Activated CD8-positive, alpha-beta memory T cell treated with anti-CD3 and anti-CD28 coated beads for 1 hour (primary cell): ENCODE data around the gene DHFR.
"Not testable (repeated sequence)": the region's sequence is repeated elsewhere in the genome, so short reads cannot be mapped to it uniquely, and the experiment has no call there.

Experiments
- DNase-seq, 2 donors: peaks; one replicate each; pipeline ENCODE4 v3.0.0-alpha.2; 2020; ENCODE audit warnings: low read depth in 1 of 2; ENCODE audit errors: extremely low read depth in 1 of 2

The DHFR gene

DNA sequence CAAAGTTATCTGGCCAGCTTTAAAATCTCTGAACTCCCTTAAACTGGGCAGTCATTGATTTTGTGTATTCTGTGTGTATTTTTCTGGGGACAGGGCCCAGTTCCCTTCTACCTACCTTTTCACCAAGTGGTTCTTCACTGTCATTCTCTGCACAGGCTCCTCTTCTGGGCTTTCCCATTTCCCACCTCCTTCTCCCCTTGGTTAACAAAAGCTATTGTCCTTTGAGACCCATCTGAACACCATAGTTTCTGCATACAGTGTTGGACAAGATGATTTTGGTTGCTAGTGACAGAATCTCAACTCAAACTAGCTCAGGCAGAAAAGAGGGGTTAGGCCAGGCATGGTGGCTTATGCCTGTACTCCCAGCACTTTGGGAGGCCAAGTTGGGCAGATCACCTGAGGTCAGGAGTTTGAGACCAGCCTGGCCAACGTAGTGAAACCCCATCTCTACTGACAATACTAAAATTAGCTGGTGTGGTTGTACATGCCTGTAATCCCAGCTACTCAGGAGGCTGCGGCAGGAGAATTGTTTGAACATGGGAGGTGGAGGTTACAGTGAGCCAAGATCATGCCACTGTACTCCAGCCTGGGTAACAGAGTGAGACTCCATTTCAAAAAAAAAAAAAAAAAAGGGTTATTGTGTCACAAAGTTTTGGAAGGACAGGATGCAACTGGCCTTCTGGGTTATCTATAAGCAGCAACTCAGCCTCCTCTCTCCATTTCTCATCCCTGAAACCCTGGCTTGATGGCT lies 53.7 kb downstream of the DHFR start:
- no peak for DNase-seq

DNA sequence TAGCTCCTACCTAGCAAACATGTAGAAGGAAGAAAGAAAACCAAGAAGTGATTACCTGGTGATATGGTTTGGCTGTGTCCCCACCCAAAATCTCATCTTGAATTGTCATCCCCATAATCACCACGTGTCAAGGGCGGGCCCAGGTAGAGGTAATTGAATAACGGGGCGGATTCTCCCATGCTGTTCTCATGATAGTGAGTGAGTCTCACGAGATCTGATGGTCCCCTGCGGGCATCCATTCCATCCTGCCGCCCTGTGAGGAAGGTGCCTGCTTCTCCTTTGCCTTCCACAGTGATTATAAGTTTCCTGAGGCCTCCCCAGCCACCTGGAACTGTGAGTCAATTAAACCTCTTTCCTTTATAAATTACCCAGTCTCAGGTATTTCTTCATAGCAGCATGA lies 57.3 kb downstream of the DHFR start:
- DNase-seq = no peak

DNA sequence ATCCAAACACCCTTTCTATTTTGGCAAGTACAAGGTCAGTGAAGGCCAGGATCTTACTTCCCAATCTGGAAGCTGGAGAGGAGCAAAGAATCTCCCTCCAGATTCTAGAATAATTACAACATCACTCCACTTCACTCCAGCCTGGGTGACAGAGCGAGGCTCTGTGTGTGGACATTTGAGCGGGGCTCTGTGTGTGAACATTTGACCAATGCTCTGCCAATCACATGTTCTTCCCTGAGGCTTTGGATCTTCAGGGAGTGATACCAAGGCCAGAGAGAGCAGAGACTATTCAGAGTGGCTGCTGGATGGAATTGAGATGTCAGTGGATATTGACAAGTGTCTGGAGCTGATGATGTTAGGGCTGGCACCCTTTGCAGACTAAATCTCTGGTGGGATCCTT lies 60.0 kb downstream of the DHFR start:
- DNase-seq = no peak

DNA sequence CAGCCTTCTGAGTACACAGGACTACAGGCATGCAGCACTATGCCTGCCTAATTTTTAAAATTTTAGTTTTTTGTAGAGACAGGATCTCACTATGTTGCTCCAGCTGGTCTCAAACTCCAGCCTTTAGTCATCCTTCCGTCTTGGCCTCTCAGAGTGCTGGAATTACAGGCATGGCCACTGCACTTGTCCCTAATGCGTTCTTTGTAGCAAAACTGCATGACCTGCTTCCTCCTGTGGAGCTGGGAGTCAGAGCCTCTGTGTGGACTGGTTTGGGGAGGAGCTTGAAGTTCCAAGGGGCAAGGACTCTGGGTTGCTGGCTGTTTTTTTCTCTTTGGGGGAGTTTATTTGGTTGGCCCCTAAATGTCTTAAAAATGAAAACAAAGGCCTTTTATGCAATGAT lies 62.0 kb downstream of the DHFR start:
- DNase-seq = no peak

DNA sequence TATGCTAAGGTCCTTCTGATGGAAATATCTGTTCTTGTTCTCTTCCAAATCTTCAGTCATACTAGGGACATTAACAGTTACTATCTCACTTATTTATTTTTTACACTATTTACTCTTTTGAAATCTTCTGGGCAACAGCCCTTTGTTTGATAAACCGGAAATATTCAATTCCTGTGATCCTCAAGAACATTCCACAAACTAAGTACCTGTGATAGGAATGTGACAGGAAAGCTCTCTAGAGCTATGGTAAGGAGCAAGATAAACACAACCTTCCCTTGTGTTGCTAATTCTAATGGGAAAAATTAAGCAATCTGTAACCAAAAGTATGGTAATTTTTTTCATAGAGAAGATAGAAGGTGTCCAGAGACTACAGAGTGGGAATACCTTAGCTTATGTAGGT lies 62.7 kb downstream of the DHFR start:
- DNase-seq = no peak

DNA sequence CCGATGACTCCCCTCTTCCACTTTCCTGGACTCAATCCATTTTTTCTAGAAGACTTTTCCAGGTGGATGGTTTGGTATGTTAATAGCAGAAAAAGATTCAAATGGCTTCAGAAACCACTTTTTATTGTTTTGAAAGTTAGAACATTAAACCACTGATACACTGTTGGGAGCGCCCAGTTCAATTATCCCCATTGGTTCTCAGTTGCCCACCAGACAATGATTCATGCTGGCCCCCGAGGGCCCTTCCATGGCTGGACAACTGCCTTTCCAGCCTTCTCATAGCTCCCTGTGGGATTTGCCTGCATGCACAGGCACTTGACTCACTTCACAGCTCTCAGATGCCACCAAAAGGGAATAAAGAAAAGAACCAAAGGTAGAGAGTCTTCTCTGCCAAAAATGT lies 63.4 kb downstream of the DHFR start:
- DNase-seq = no peak

DNA sequence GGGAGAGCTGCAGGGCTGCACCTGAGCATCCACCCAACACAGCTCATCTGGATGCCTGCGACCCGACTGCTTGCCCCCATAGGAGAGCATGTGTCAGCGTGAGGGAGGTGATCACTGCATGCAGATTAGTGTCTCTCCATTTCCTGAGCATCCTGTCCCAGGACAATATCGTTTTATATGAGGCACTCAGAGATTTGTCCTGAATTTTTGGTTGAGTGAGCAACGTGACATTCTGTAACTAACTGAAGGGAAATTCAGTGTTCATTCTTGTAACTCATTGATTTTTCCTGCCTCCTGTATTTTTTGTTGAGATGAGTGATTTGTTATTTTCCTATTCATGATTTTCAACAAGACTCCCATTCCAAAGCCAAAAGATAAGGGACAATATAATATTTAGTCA lies 64.0 kb downstream of the DHFR start:
- no peak for DNase-seq

DNA sequence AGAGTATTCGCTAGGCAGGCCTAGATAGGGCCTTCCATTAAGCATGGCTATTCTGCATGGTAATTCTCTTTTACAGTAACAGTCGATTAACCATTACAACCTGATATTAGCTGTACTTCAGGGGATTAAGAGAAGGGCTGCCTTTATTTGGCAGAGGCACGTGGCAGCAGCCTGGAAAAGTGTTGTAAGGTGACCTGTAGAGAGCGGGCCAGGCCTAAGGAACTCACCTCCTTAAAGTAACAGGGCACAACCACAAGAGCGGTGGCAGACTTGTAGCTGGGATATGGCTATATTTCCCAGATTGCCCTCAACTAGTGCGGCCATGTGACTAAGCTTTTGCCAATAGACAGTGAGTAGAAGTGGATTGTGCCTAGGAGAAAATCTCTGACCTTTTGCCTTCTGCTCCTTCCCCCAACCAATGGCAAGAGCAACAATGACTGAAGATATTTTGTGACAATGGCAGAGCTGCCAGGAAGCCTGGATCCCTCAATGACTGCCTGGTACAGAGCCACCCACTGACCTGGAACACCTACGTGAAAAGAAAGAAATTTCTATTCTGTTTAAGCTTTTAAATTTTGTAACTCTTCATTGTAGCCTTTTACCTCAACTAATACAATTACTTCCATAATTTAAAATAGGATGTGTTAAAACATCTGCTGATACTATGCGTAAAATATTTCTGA lies 65.8 kb downstream of the DHFR start:
- no peak for DNase-seq

DNA sequence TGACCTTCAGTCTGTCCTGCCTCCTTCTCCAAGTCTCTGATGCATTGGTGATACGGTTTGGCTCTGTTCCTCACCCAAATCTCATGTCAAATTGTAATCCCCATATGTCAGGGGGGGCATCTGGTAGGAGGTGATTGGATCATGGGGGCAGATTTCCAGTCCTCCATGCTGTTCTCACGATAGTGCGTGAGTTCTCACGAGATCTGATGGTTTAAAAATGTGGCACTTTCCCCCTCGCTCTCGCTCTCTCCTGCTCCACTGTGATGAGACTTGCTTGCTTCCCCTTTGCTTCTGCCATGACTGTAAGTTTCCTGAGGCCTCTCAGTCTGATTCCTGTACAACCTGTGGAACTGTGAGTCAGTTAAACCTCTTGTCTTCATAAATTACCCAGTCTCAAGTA lies 70.0 kb downstream of the DHFR start:
- DNase-seq = no peak

DNA sequence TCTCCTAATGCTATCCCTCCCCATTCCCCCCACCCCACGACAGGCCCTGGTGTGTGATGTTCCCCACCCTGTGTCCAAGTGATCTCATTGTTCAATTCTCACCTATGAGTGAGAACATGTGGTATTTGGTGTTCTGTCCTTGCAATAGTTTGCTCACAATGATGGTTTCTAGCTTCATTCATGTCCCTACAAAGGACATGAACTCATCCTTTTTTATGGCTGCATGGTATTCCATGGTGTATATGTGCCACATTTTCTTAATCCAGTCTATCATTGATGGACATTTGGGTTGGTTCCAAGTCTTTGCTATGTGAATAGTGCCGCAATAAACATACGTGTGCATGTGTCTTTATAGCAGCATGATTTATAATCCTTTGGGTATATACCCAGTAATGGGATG lies 74.5 kb downstream of the DHFR start:
- not testable (repeated sequence) for DNase-seq

DNA sequence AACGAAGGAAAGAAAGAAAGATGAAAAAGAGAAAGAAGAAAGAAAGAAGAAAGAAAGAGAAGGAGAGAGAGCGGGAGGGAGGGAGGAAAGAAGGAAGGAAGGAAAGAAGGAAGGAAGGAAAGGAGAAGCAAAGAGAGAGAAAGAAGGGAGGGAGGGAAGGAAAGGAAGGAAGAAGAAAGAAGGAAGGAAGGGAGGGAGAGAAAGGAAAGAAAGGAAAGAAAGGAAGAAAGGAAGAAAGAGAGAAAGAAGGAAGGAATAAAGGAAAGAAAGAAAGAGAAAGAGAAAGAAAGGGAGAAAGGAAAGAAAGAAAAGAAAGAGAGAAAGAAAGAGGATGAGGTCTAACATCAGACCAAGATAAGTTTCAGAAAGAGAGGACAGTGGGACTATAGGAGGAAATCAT lies 75.7 kb downstream of the DHFR start:
- DNase-seq = no peak

DNA sequence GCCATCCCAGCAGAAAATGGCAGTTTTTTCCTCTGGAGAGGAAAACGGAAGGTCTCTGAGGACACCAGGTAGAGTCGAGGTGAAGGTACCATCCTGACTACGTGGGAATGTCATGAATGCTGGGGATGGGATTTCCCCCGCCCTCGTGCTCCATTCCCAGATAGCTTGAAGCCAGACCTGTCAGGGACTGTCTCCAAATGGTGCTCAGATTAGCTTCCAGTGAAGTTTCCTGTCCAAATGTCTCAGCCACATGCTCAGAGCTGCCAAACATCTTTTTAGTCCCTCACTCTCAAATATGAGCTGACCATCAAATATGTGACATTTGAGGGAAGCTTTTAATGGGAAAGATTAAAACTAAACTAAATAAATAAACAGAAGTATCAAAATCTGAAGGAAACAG lies 77.1 kb downstream of the DHFR start:
- DNase-seq = no peak

DNA sequence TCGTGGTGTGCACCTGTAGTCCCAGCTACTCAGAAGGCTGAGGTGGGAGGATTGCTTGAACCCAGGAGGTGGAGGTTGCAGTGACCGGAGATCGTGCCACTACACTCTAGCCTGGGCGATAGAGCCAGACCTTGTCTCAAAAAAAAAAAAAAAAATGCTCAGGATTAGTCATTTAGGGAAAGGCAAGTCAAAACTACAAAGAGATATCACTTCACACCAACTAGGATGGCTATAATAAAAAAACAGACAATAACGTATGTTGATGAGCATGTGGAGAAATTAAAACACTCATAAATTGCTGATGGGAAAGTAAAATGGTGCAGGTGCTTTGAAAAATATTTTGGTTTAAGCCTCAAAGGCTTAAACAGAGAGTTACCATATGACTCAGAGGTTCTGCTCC lies 78.4 kb downstream of the DHFR start:
- DNase-seq = no peak
